A549 (cell line): ENCODE measurements around the gene PCDHGA5. TPM values are rescaled to one million over a fixed set of nuclear protein-coding genes. Genes with fewer than 3 reads are reported as not detected.
"Not testable (repeated sequence)": the region's sequence is repeated elsewhere in the genome, so short reads cannot be mapped to it uniquely, and the experiment has no call there.

ENCODE experiments used
- ATAC-seq, 2 experiments: fragments of 200-7000 bp in 1 of 2; fragments of >200 bp in 1 of 2; cut with Nextera tagmentation in 1 of 2; cut with Tn5 transposase in 1 of 2; 3 replicates each; pipeline versions ENCODE4 v1.8.0 to v1.9.1; 2018 to 2020; ENCODE audit warnings: mild to moderate bottlenecking in 1 of 2, moderate library complexity in 1 of 2
- CTCF ChIA-PET: fragments of 300-600 bp; sonication (Branson Sonifier 250); formaldehyde crosslinking; extraction: SDS; loops from one replicate; lab custom pipeline; 2021; ENCODE audit warnings: antibody characterized with exemption, inconsistent platforms; lab: Yijun Ruan, JAX
- POLR2A ChIA-PET: fragments of 350-600 bp; formaldehyde crosslinking; extraction: SDS; loops from one replicate; lab custom pipeline; 2021; ENCODE audit warnings: antibody characterized with exemption, inconsistent platforms; lab: Yijun Ruan, JAX
- DNase-seq, 2 experiments: peaks; one replicate each; pipeline versions ENCODE4 v3.0.0 to v3.0.0-alpha.2; 2011 to 2016; ENCODE audit warnings: low read depth in 1 of 2, low spot score in 1 of 2
- FAIRE-seq: peaks from 2 replicates; lab custom pipeline; 2011; peaks lifted over from hg19 to GRCh38; lab: Jason Lieb, UNC
- H3K27ac ChIP-seq, 2 experiments: fragments of >200 bp; sonication (Bioruptor Twin); formaldehyde crosslinking; 3 replicates each; pipeline ENCODE4 v1.5.1; 2016 to 2017
- H3K4me1 ChIP-seq: fragments of >200 bp; sonication (Bioruptor Twin); formaldehyde crosslinking; 3 replicates; pipeline ENCODE4 v1.6.1; 2016
- H3K4me2 ChIP-seq: fragments of >200 bp; sonication (Bioruptor Twin); formaldehyde crosslinking; 3 replicates; pipeline ENCODE4 v1.6.1; 2016
- H3K4me3 ChIP-seq: fragments of >200 bp; sonication (Bioruptor Twin); formaldehyde crosslinking; 3 replicates; pipeline ENCODE4 v1.5.1; 2016
- H3K9me3 ChIP-seq: fragments of >200 bp; sonication (Bioruptor Twin); formaldehyde crosslinking; 3 replicates; pipeline ENCODE4 v1.6.1; 2016
- ATOH8 ChIP-seq: fragments of 250-450 bp; sonication (Bioruptor Pico); IDR thresholded peaks from 2 replicates; pipeline ENCODE4 v1.5.0; 2020; ENCODE audit warnings: low read depth, mild to moderate bottlenecking, moderate library complexity
- BHLHE40 ChIP-seq: IDR thresholded peaks from 2 replicates; pipeline ENCODE4 v1.6.1; 2012; ENCODE audit warnings: low read depth, low read length, inconsistent platforms
- CBX2 ChIP-seq: fragments of 200-600 bp; sonication (generic); IDR thresholded peaks from 2 replicates; pipeline ENCODE4 v1.6.1; 2016; ENCODE audit warnings: low read depth, mild to moderate bottlenecking, borderline replicate concordance
- CHD2 ChIP-seq: fragments of 150-350 bp; IDR thresholded peaks from 2 replicates; pipeline ENCODE4 v1.6.1; 2014; ENCODE audit warnings: low read length; ENCODE audit not compliant: partially characterized antibody
- CTCF ChIP-seq: fragments of >200 bp; sonication (Bioruptor Twin); formaldehyde crosslinking; IDR thresholded peaks from 3 replicates; pipeline ENCODE4 v1.5.1; 2016
- EHMT2 ChIP-seq: fragments of 200-600 bp; sonication (generic); IDR thresholded peaks from 2 replicates; pipeline ENCODE4 v1.6.1; 2016; ENCODE audit warnings: antibody characterized with exemption, low read depth, mild to moderate bottlenecking, moderate library complexity
- ELK1 ChIP-seq: fragments of 150-350 bp; IDR thresholded peaks from 2 replicates; pipeline ENCODE4 v1.6.1; 2014; ENCODE audit warnings: low read depth, mild to moderate bottlenecking, low read length
- FOSB ChIP-seq: fragments of 250-450 bp; sonication (Bioruptor Pico); IDR thresholded peaks from 2 replicates; pipeline ENCODE4 v1.5.0; 2020; ENCODE audit warnings: mild to moderate bottlenecking, moderate library complexity
- FOXS1 ChIP-seq: fragments of 250-450 bp; sonication (Bioruptor Pico); IDR thresholded peaks from 2 replicates; pipeline ENCODE4 v1.5.0; 2020; ENCODE audit warnings: mild to moderate bottlenecking, moderate library complexity
- HDAC2 ChIP-seq: fragments of 200-600 bp; sonication (generic); IDR thresholded peaks from 2 replicates; pipeline ENCODE4 v1.6.1; 2016
- HOXA7 ChIP-seq: fragments of 250-450 bp; sonication (Bioruptor Pico); IDR thresholded peaks from 2 replicates; pipeline ENCODE4 v1.5.0; 2020; ENCODE audit warnings: mild to moderate bottlenecking, moderate library complexity
- HOXB5 ChIP-seq: fragments of 250-450 bp; sonication (Bioruptor Pico); IDR thresholded peaks from 2 replicates; pipeline ENCODE4 v1.5.0; 2020; ENCODE audit warnings: mild to moderate bottlenecking, moderate library complexity
- JUNB ChIP-seq: fragments of >200 bp; sonication (Bioruptor Twin); formaldehyde crosslinking; IDR thresholded peaks from 2 replicates; pipeline ENCODE4 v1.6.1; 2016
- MAFK ChIP-seq: fragments of 450-650 bp; IDR thresholded peaks from 2 replicates; pipeline ENCODE4 v1.6.1; 2014; ENCODE audit not compliant: partially characterized antibody
- PHF8 ChIP-seq: fragments of 200-600 bp; sonication (generic); IDR thresholded peaks from 2 replicates; pipeline ENCODE4 v1.6.1; 2016; ENCODE audit warnings: low read depth, mild to moderate bottlenecking, antibody characterized with exemption, moderate library complexity, borderline replicate concordance
- RAD21 ChIP-seq, 2 experiments: fragments of >200 bp in 1 of 2; sonication (Bioruptor Twin) in 1 of 2; formaldehyde crosslinking in 1 of 2; IDR thresholded peaks in 1 of 2; conservative IDR thresholded peaks in 1 of 2; 2 replicates in 1 of 2; 3 replicates in 1 of 2; pipeline ENCODE4 v1.6.1; 2012 to 2018; ENCODE audit warnings: inconsistent platforms in 1 of 2
- RFX5 ChIP-seq: fragments of 450-650 bp; IDR thresholded peaks from 2 replicates; pipeline ENCODE4 v1.7.1; 2014; ENCODE audit warnings: antibody characterized with exemption, mild to moderate bottlenecking, moderate library complexity
- RNF2 ChIP-seq: fragments of 200-600 bp; sonication (generic); IDR thresholded peaks from 2 replicates; pipeline ENCODE4 v1.6.1; 2016; ENCODE audit warnings: low read depth, mild to moderate bottlenecking, antibody characterized with exemption, moderate library complexity, borderline replicate concordance
- SREBF2 ChIP-seq: fragments of 450-650 bp; IDR thresholded peaks from 2 replicates; pipeline ENCODE4 v1.6.1; 2014; ENCODE audit warnings: mild to moderate bottlenecking, moderate library complexity
- ZSCAN20 ChIP-seq: fragments of 250-450 bp; sonication (Bioruptor Pico); IDR thresholded peaks from 2 replicates; pipeline ENCODE4 v1.8.0; 2022; ENCODE audit warnings: mild to moderate bottlenecking, moderate library complexity
- WGBS: methylation state at CpG from one replicate; pipeline ENCODE4 v1.1.6; 2017; ENCODE audit errors: missing lambda C conversion rate; 5-methylcytosine and 5-hydroxymethylcytosine counted together
- polyA minus RNA-seq: library from RNA; depleted of rRNA, polyadenylated mRNA; stranded (reverse); fragments of >200 nt; gene quantifications from 2 replicates; pipeline ENCODE4 v1.2.3, GENCODE V29; 2011; rRNA and poly(A)+ RNA removed
- polyA plus RNA-seq, 4 experiments: library from polyadenylated mRNA; depleted of rRNA in 3 of 4; stranded (reverse); fragments of >200 nt; fragmentation: RNase III in 1 of 4; extraction: RNeasy Plus Mini Kit Qiagen cat#74134 plus additional on column Dnase treatment in 1 of 4; gene quantifications; 2 replicates in 3 of 4; 3 replicates in 1 of 4; pipeline ENCODE4 v1.2.3, GENCODE V29; 2011 to 2017
- TF ChIP-seq, protein P1 (sequence below): IDR thresholded peaks from 2 replicates; pipeline ENCODE4 v1.6.1; 2012; ENCODE audit warnings: low read depth, borderline replicate concordance

Gene PCDHGA5
- polyA plus RNA-seq (2011; rRNA removed): 0.37 and 0.57 TPM in 2 replicates
- polyA plus RNA-seq (2012; cell fraction: cytosol; rRNA removed): 0.11 and 0.14 TPM in 2 replicates
- polyA plus RNA-seq (2012; cell fraction: nucleus; rRNA removed): 0.50 and 0.58 TPM in 2 replicates
- 0.09 to 0.18 TPM (median 0.13 TPM) in 3 replicates for polyA plus RNA-seq (2017; fragmentation: RNase III; extraction: RNeasy Plus Mini Kit Qiagen cat#74134 plus additional on column Dnase treatment)
- 1.4 and 2.1 TPM in 2 replicates for polyA minus RNA-seq

GRCh38 chr5:141363952-141364660, at the start of gene PCDHGA5:
Gene PCDHGA5, plus strand, starts transcription at chr5:141364162. Its CDS starts 169 bp downstream, at chr5:141364331.
- Histone ChIP-seq H3K9me3 (peaks cover 55% of the 10 kb centered on the region), H3K4me2 (peak within 1 kb of the TSS; percentile 62)
- CTCF ChIA-PET: interaction anchor here (0.8 to 2.9 kb wide), 16 partner anchors 8 to 229 kb away, joined by 3 to 15 read pairs (median 5); partner anchors contain the start of genes PCDHGA11, PCDHGA6, PCDHGA7 and PCDHGB1

DNA sequence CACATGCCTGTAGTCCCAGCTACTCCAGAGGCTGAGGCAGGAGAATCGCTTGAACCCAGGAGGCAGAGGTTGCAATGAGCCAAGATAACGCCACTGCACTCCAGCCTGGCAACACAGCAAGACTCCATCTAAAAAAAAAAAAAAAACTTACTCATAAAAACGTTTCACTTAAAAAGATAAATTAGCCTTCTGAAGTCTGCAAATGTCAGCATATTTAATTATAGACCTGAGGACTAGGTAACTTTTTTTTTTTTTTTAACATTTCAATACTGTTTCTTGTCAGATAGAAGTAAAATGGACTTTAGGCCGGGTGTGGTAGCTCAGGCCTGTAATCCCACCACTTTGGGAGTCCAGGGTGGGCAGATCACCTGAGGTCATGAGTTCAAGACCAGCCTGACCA, 47.0 kb upstream of the PCDHGA5 start:
- H3K4me2 ChIP-seq, CTCF ChIA-PET, H3K4me1 ChIP-seq, FAIRE-seq, H3K4me3 ChIP-seq, DNase-seq, H3K27ac ChIP-seq, ATAC-seq: not testable (repeated sequence)
- H3K9me3 ChIP-seq: peaks cover 88% of the 10 kb centered on the region
- WGBS: 74% methylated on average over 4 of the region's 4 CpGs
- POLR2A ChIA-PET: interaction anchor here (0.7 kb wide), 1 partner anchor 250 kb away, joined by 4 read pairs; no protein-coding TSS in a partner anchor
- TF ChIP-seq MAFK: peak; percentile 51

More at GRCh38 chr5:141363952-141364660, at the start of gene PCDHGA5:
- no peak for FAIRE-seq
- H3K27ac ChIP-seq: 0 out of 6 replicates have a peak within 1 kb of the TSS, but pooled peaks of 1 of the 2 experiments have one; percentile 6
- DNase-seq: peak in 1 of 2 experiments; percentile 46
- ATAC-seq: peak; percentile 70 to 87; a peak in 4 of 6 replicates
- TF ChIP-seq RAD21 (conservative IDR thresholded peaks at IDR 0.05 in 1 of 2, IDR thresholded peaks at IDR 0.05 in 1 of 2) (peak in 1 of 2 experiments; percentile 27; a peak in 2 of 5 replicates), BHLHE40 (no peak), CTCF (peak; percentile 27; the same call in 2 of the 3 replicates)
- TF ChIP-seq, all 56 proteins: peak for 2
- POLR2A ChIA-PET: no interaction called here
- no peaks in the 10 kb centered on the region for H3K4me1 ChIP-seq
- H3K4me3 ChIP-seq: peak within 1 kb of the TSS; percentile 36; the same call in 2 of the 3 replicates
- WGBS: 43% methylated on average over 31 of the region's 34 CpGs

DNA sequence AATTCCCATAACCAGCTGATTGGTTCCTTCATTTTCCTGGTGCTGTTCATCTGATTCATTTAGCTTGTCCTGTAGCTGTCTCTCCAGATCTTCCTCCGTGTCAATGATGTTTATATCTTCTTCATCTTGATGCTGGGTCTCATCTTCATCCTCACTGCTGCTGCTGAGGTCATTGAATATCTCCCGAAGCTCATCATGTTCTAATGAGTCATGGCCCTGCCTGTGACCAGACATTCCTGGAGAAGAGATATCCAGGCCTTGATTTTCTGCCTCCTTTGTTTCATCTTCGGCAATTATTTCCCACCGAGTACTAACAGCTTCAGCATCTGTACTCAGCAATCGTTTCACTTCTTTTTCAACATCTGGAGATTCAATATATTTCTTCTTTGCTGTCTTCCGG, 44.8 kb upstream of the PCDHGA5 start:
- ATAC-seq: no peak
- POLR2A ChIA-PET: interaction anchor here (1.9 to 2.4 kb wide), 3 partner anchors 11 to 31 kb away, joined by 7 to 33 read pairs (median 15); partner anchors contain the start of genes PCDHGA1, PCDHGA2 and PCDHGB1
- WGBS: 83% methylated on average over 6 of the region's 6 CpGs
- H3K27ac ChIP-seq: no peak overlapping the region
- TF ChIP-seq ZSCAN20 (CRISPR knock-in tag): no peak
- no peak for TF ChIP-seq RNF2
- no peak for TF ChIP-seq EHMT2
- no peak for TF ChIP-seq FOXS1
- no peak for TF ChIP-seq CHD2
- TF ChIP-seq, protein P1, sequence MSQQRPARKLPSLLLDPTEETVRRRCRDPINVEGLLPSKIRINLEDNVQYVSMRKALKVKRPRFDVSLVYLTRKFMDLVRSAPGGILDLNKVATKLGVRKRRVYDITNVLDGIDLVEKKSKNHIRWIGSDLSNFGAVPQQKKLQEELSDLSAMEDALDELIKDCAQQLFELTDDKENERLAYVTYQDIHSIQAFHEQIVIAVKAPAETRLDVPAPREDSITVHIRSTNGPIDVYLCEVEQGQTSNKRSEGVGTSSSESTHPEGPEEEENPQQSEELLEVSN: no peak
- no peak for TF ChIP-seq ATOH8 (CRISPR knock-in tag)
- TF ChIP-seq PHF8: no peak
- TF ChIP-seq SREBF2: no peak
- TF ChIP-seq HDAC2: no peak
- TF ChIP-seq CBX2: no peak
- no peak for TF ChIP-seq RAD21 (conservative IDR thresholded peaks at IDR 0.05 in 1 of 2, IDR thresholded peaks at IDR 0.05 in 1 of 2)
- TF ChIP-seq ELK1: no peak
- TF ChIP-seq HOXA7 (CRISPR knock-in tag): no peak
- no peak for TF ChIP-seq FOSB (CRISPR knock-in tag)
- TF ChIP-seq RFX5: no peak
- TF ChIP-seq HOXB5 (CRISPR knock-in tag): no peak
- no peak for TF ChIP-seq JUNB
- TF ChIP-seq, all 56 proteins: peak for 0
- FAIRE-seq (no peak), DNase-seq (no peak)
- peak overlapping the region; percentile 68; the same call in 2 of the 3 replicates for H3K4me3 ChIP-seq
- H3K4me1 ChIP-seq: no peaks in the 10 kb centered on the region
- H3K9me3 ChIP-seq: peaks cover 83% of the 10 kb centered on the region
- no peak overlapping the region for H3K4me2 ChIP-seq
- CTCF ChIA-PET: interaction anchor here (1.0 to 5.1 kb wide), 16 partner anchors 8 to 245 kb away, joined by 3 to 45 read pairs (median 7); partner anchors contain the start of genes PCDHB2, PCDHB8, PCDHGA1 and PCDHGA2
